Spleen (tissue), 7 donors: Measurements from ENCODE around the gene RPRD2.

Experiments used
- POLR2A ChIP-seq, 3 donors: fragments of 450-650 bp; IDR thresholded peaks; one replicate each; pipeline ENCODE4 v1.5.1; 2017; ENCODE audit warnings: antibody characterized with exemption in 3 of 3, mild to moderate bottlenecking in 1 of 3
- POLR2AphosphoS5 ChIP-seq, 3 donors: sonication (generic); formaldehyde crosslinking; IDR thresholded peaks; one replicate each; pipeline ENCODE4 v1.5.1; 2017; ENCODE audit warnings: antibody characterized with exemption in 3 of 3
- TF ChIP-seq, protein P1 (sequence below), 11 experiments: fragments of 200-600 bp in 7 of 11; fragments of 450-650 bp in 4 of 11; sonication (generic) in 4 of 11; IDR thresholded peaks in 8 of 11; conservative IDR thresholded peaks in 3 of 11; 1 replicate in 7 of 11; 2 replicates in 4 of 11; pipeline versions ENCODE4 v1.4.0 to v1.8.0; 2016 to 2021; ENCODE audit warnings: antibody characterized with exemption in 11 of 11, inconsistent platforms in 4 of 11, mild to moderate bottlenecking in 1 of 11
- donor health status: DM: no; HTN: no; CAD: no; lungs with moderate emphysema.
- donor health status: DM: no; HTN: no; CAD: no.
- donor health status: DM: no; HTN: no; CAD: no.

DNA sequence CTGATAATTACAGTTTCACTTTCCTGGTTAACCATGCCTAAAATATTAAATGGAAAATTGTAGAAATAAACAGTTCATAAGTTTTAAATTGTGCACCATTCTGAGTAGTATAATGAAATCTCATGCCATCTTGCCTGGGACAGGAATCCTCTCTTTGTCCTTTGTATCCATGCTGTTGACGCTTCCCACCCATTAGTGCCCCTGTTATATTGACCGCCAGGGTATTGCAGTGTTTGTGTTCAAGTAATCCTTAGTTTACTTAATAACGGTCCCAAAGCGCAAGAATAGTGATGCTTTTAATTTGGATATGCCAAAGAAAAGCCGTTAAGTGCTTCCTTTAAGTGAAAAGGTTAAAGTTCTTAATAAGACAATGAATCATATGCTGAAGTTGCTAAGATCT, 41.7 kb downstream of the RPRD2 start:
- TF ChIP-seq, protein P1, sequence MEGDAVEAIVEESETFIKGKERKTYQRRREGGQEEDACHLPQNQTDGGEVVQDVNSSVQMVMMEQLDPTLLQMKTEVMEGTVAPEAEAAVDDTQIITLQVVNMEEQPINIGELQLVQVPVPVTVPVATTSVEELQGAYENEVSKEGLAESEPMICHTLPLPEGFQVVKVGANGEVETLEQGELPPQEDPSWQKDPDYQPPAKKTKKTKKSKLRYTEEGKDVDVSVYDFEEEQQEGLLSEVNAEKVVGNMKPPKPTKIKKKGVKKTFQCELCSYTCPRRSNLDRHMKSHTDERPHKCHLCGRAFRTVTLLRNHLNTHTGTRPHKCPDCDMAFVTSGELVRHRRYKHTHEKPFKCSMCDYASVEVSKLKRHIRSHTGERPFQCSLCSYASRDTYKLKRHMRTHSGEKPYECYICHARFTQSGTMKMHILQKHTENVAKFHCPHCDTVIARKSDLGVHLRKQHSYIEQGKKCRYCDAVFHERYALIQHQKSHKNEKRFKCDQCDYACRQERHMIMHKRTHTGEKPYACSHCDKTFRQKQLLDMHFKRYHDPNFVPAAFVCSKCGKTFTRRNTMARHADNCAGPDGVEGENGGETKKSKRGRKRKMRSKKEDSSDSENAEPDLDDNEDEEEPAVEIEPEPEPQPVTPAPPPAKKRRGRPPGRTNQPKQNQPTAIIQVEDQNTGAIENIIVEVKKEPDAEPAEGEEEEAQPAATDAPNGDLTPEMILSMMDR (IDR thresholded peaks at IDR 0.05 in 8 of 11, conservative IDR thresholded peaks at IDR 0.05 in 3 of 11) = no peak
- TF ChIP-seq POLR2A (IDR thresholded peaks at IDR 0.05) = no peak
- TF ChIP-seq POLR2AphosphoS5 (IDR thresholded peaks at IDR 0.05) = no peak
